SK-N-SH (cell line): ENCODE results near the gene TBC1D16. TPM values are rescaled to one million over a fixed set of nuclear protein-coding genes. Genes with fewer than 3 reads are reported as not detected.

Experiments used
- CTCF ChIA-PET: fragments of 300-600, 350-600 bp; formaldehyde crosslinking; extraction: SDS; loops from one replicate; lab custom pipeline; 2021; lab: Yijun Ruan, JAX
- POLR2A ChIA-PET: fragments of 350-600 bp; sonication (Branson Sonifier 250); formaldehyde crosslinking; extraction: SDS; loops from one replicate; lab custom pipeline; 2020; ENCODE audit warnings: antibody characterized with exemption, inconsistent platforms; lab: Yijun Ruan, JAX
- DNase-seq: peaks from one replicate; pipeline ENCODE4 v3.0.0; 2012
- H2AFZ ChIP-seq: fragments of 200-600 bp; sonication (generic); 2 replicates; pipeline ENCODE4 v1.8.1; 2016; ENCODE audit warnings: antibody characterized with exemption, mild to moderate bottlenecking, low read depth
- H3F3A ChIP-seq: fragments of 200-600 bp; sonication (generic); replicated peaks from 2 replicates; pipeline ENCODE3; 2016; ENCODE audit warnings: antibody characterized with exemption, mild to moderate bottlenecking; ENCODE audit not compliant: insufficient read depth
- H3K27ac ChIP-seq, 2 experiments: fragments of 200-500 bp in 1 of 2; fragments of 200-600 bp in 1 of 2; sonication (Bioruptor generic) in 1 of 2; sonication (generic), shearing (Covaris generic) in 1 of 2; 2 replicates each; pipeline versions ENCODE4 v1.5.1 to v1.6.1; 2014 to 2016; ENCODE audit warnings: low read depth in 2 of 2, inconsistent platforms in 1 of 2, low read length in 1 of 2, mild to moderate bottlenecking in 1 of 2, mixed read lengths in 1 of 2
- H3K27me3 ChIP-seq: fragments of 200-600 bp; sonication (generic), shearing (Covaris generic); 2 replicates; pipeline ENCODE4 v1.6.1; 2016; ENCODE audit warnings: mixed run types; ENCODE audit not compliant: insufficient read depth
- H3K36me3 ChIP-seq, 2 experiments: fragments of 200-500 bp in 1 of 2; fragments of 200-600 bp in 1 of 2; sonication (Bioruptor generic) in 1 of 2; sonication (generic) in 1 of 2; replicated peaks in 1 of 2; 2 replicates each; pipeline versions ENCODE3 to v1.5.1; 2014 to 2016; ENCODE audit warnings: low read length in 1 of 2, mild to moderate bottlenecking in 1 of 2; ENCODE audit not compliant: insufficient read depth in 2 of 2, control insufficient read depth in 1 of 2
- H3K4me1 ChIP-seq, 2 experiments: fragments of 200-500 bp in 1 of 2; fragments of 200-600 bp in 1 of 2; sonication (Bioruptor generic) in 1 of 2; sonication (generic), shearing (Covaris generic) in 1 of 2; 2 replicates each; pipeline versions ENCODE4 v1.5.1 to v1.6.1; 2014 to 2016; ENCODE audit warnings: low read depth in 1 of 2, low read length in 1 of 2, mixed run types in 1 of 2; ENCODE audit not compliant: insufficient read depth in 2 of 2, control insufficient read depth in 1 of 2
- H3K4me2 ChIP-seq: fragments of 200-600 bp; sonication (generic), shearing (Covaris generic); 2 replicates; pipeline ENCODE4 v1.6.1; 2017; ENCODE audit warnings: mixed run types
- H3K4me3 ChIP-seq, 2 experiments: fragments of 200-500 bp in 1 of 2; fragments of 200-600 bp in 1 of 2; sonication (Bioruptor generic) in 1 of 2; sonication (generic), shearing (Covaris generic) in 1 of 2; 2 replicates each; pipeline versions ENCODE4 v1.5.1 to v1.8.1; 2014 to 2016; ENCODE audit warnings: low read depth in 2 of 2, inconsistent platforms in 1 of 2, low read length in 1 of 2, mild to moderate bottlenecking in 1 of 2, mixed read lengths in 1 of 2, moderate library complexity in 1 of 2
- H3K79me2 ChIP-seq: fragments of 200-600 bp; sonication (generic); 2 replicates; pipeline ENCODE4 v1.8.1; 2017; ENCODE audit warnings: mild to moderate bottlenecking; ENCODE audit not compliant: insufficient read depth
- H3K9ac ChIP-seq: fragments of 200-600 bp; sonication (generic); 2 replicates; pipeline ENCODE4 v1.6.1; 2017; ENCODE audit warnings: mixed run types
- H3K9me2 ChIP-seq: fragments of 200-600 bp; sonication (generic); 2 replicates; pipeline ENCODE4 v1.6.1; 2017; ENCODE audit warnings: mixed run types
- H3K9me3 ChIP-seq: fragments of 200-600 bp; sonication (generic); 2 replicates; pipeline ENCODE4 v1.6.1; 2017; ENCODE audit warnings: mixed run types, mild to moderate bottlenecking, moderate library complexity
- H4K20me1 ChIP-seq: fragments of 200-600 bp; sonication (generic); 2 replicates; pipeline ENCODE4 v1.6.1; 2017; ENCODE audit warnings: mild to moderate bottlenecking, mixed run types; ENCODE audit not compliant: insufficient read depth
- CHD2 ChIP-seq: fragments of 150-350 bp; IDR thresholded peaks from 2 replicates; pipeline ENCODE4 v1.6.1; 2018; ENCODE audit warnings: low read length; ENCODE audit not compliant: partially characterized antibody
- ELF1 ChIP-seq: IDR thresholded peaks from 2 replicates; pipeline ENCODE4 v1.4.0; 2012
- EP300 ChIP-seq, 2 experiments: IDR thresholded peaks; 2 replicates each; pipeline versions ENCODE4 v1.4.0 to v1.6.1; 2012; ENCODE audit warnings: borderline replicate concordance in 1 of 2, low read depth in 1 of 2, low read length in 1 of 2
- EZH2phosphoT487 ChIP-seq: fragments of 200-600 bp; sonication (generic); IDR thresholded peaks from 2 replicates; pipeline ENCODE4 v1.6.1; 2017; ENCODE audit warnings: low read depth, mixed run types, mild to moderate bottlenecking, antibody characterized with exemption, moderate library complexity, borderline replicate concordance
- FOSL2 ChIP-seq: IDR thresholded peaks from 2 replicates; pipeline ENCODE4 v1.4.0; 2012; ENCODE audit warnings: low read depth, mild to moderate bottlenecking, moderate library complexity, borderline replicate concordance
- FOXM1 ChIP-seq: IDR thresholded peaks from 2 replicates; pipeline ENCODE4 v1.4.0; 2012; ENCODE audit warnings: low read depth, mild to moderate bottlenecking
- MAX ChIP-seq: IDR thresholded peaks from 2 replicates; pipeline ENCODE4 v1.4.0; 2012; ENCODE audit warnings: low read depth
- NFIC ChIP-seq: IDR thresholded peaks from 2 replicates; pipeline ENCODE4 v1.4.0; 2012; ENCODE audit warnings: borderline replicate concordance
- RFX5 ChIP-seq: IDR thresholded peaks from 2 replicates; pipeline ENCODE4 v1.6.1; 2012; ENCODE audit warnings: mild to moderate bottlenecking, improper control_type of control experiment, low read length
- RXRA ChIP-seq: IDR thresholded peaks from 2 replicates; pipeline ENCODE4 v1.4.0; 2012; ENCODE audit warnings: low read depth, mild to moderate bottlenecking, borderline replicate concordance
- TEAD4 ChIP-seq: IDR thresholded peaks from 2 replicates; pipeline ENCODE4 v1.4.0; 2012; ENCODE audit warnings: mild to moderate bottlenecking, borderline replicate concordance; ENCODE audit not compliant: insufficient read depth
- USF1 ChIP-seq: IDR thresholded peaks from 2 replicates; pipeline ENCODE4 v1.4.0; 2012; ENCODE audit warnings: low read depth, borderline replicate concordance
- USF2 ChIP-seq: fragments of 150-350 bp; IDR thresholded peaks from 2 replicates; pipeline ENCODE4 v1.6.1; 2017; ENCODE audit warnings: antibody characterized with exemption, low read length, low read depth, borderline replicate concordance
- ZBTB33 ChIP-seq: IDR thresholded peaks from 2 replicates; pipeline ENCODE4 v1.4.0; 2012; ENCODE audit warnings: low read depth, borderline replicate concordance
- WGBS: methylation state at CpG from one replicate; pipeline ENCODE4 v1.1.6; 2017; ENCODE audit warnings: low lambda C conversion rate; 5-methylcytosine and 5-hydroxymethylcytosine counted together
- polyA plus RNA-seq, 3 experiments: library from polyadenylated mRNA; depleted of rRNA; stranded (reverse); fragments of >200 nt; gene quantifications; 2 replicates each; pipeline ENCODE4 v1.2.3, GENCODE V29; 2012

The TBC1D16 gene
- polyA plus RNA-seq, 1 of the 3 experiments (the other 2 are of a cell fraction) = 14.5 TPM

GRCh38 chr17:80025140-80025539 is 10.5 kb downstream of the TBC1D16 start (continued):
- TF ChIP-seq USF2 = no peak
- TF ChIP-seq EP300 (IDR thresholded peaks at IDR 0.05; ENCODE audit: borderline replicate concordance in 1 of 2, low read depth in 1 of 2, low read length in 1 of 2) = no peak
- no peak for TF ChIP-seq CHD2
- no peak for TF ChIP-seq RXRA
- no peak for TF ChIP-seq EZH2phosphoT487
- TF ChIP-seq FOSL2 = no peak
- no peak for TF ChIP-seq MAX
- no peak for TF ChIP-seq NFIC

GRCh38 chr17:80024206-80024972 is 11.3 kb downstream of the TBC1D16 start:
- Histone ChIP-seq H3F3A (peaks cover 9% of the 10 kb centered on the region), H3K36me3 (no peaks in the 10 kb centered on the region), H3K27ac (no peak overlapping the region), H3K9me3 (no peaks in the 10 kb centered on the region), H3K9ac (no peak overlapping the region), H2AFZ (no peak overlapping the region), H4K20me1 (peaks cover 56% of the 10 kb centered on the region), H3K79me2 (peaks cover 79% of the 10 kb centered on the region), H3K4me3 (no peak overlapping the region), H3K4me2 (no peak overlapping the region), H3K27me3 (no peaks in the 10 kb centered on the region), H3K9me2 (no peaks in the 10 kb centered on the region), H3K4me1 (peaks cover 4 to 7% of the 10 kb centered on the region in 2 experiments; a peak in 2 of 4 replicates)
- CTCF ChIA-PET = interaction anchor here (0.6 to 10.7 kb wide), 6 partner anchors 9 to 182 kb away, joined by 3 to 72 read pairs (median 28); no protein-coding TSS in a partner anchor
- DNase-seq = no peak
- TF ChIP-seq ZBTB33 (no peak), TEAD4 (no peak), RXRA (no peak), RFX5 (no peak), USF1 (no peak), ELF1 (no peak), FOSL2 (no peak), FOXM1 (no peak)
- POLR2A ChIA-PET = no interaction called here
- WGBS = 59% methylated on average over 9 of the region's 10 CpGs
